HG03064 (cell line): Measurements from ENCODE around the gene PRPSAP2.
"Not testable (repeated sequence)": the region's sequence is repeated elsewhere in the genome, so short reads cannot be mapped to it uniquely, and the experiment has no call there.

Source experiments
- ATAC-seq: cut with Tn5 transposase; IDR thresholded peaks from one replicate; pipeline ENCODE4 v1.9.1; 2021; ENCODE audit warnings: low read depth; ENCODE audit not compliant: unreplicated experiment

PRPSAP2 gene

GRCh38 chr17:18888766-18889290 lies 30.9 kb downstream of the PRPSAP2 start:
- ATAC-seq: no peak

DNA sequence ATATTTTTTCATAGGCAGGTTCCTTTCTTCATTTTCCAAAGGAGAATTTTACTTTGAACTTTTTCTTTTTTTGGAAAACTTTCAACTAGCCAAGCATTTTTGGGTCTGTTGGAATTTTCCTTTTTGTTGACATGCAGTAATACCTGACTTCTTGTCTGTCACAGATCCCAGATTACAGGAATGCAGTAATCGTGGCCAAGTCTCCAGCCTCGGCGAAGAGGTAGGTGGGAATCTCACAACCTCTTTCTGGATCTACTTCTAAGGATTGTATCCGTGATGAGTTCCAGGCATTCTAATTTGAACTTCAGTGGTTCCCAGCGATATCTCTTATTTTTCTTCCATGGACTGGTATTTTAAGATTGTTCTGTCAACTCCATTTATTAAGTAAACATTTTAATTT lies 31.7 kb downstream of the PRPSAP2 start:
- ATAC-seq: no peak

DNA sequence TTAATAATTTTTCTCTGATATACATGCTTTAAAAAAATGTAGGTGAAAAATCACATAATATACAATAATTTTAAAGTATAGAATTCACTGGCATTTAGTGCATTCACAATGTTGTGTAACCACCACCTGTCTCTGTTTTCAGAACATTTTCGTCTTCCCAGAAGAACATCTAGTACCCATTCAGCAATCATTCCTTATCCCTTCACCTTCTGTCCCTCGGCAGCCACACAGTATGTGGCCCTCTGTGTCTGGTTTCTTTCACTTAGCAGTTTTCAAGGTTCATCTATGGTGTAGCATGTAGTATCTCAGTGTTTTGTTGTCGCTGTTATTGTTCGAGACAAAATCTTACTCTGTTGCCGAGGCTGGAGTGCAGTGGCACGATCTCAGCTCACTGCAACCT lies 33.6 kb downstream of the PRPSAP2 start:
- ATAC-seq: no peak

- ATAC-seq: no peak
Measured at GRCh38 chr17:18896146-18896545, 38.2 kb downstream of the PRPSAP2 start.

GRCh38 chr17:18896947-18897346 lies 39.0 kb downstream of the PRPSAP2 start:
- no peak for ATAC-seq

GRCh38 chr17:18904482-18904881 lies 46.6 kb downstream of the PRPSAP2 start:
- ATAC-seq: no peak

DNA sequence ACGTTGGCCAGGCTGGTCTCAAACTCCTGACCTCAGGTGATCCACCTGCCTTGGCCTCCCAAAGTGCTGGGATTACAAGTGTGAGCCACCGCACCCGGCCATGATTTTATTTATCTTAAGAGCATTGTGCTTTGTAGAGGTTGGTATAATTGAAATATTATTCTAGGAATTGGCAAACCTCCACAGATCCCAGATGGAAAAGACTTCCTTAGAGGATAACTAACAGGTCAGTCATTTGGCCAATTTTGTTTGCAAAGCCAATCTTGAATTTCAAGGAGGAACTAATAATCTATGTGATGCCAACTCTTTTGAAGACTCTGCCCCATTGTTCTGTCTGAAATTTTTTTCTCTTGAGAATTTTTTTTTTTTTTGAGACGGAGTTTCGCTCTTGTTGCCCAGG lies 47.3 kb downstream of the PRPSAP2 start:
- ATAC-seq: no peak

- ATAC-seq: no peak
Measured at GRCh38 chr17:18910326-18910725, 52.4 kb downstream of the PRPSAP2 start.

GRCh38 chr17:18910881-18911280 lies 53.0 kb downstream of the PRPSAP2 start:
- no peak for ATAC-seq

DNA sequence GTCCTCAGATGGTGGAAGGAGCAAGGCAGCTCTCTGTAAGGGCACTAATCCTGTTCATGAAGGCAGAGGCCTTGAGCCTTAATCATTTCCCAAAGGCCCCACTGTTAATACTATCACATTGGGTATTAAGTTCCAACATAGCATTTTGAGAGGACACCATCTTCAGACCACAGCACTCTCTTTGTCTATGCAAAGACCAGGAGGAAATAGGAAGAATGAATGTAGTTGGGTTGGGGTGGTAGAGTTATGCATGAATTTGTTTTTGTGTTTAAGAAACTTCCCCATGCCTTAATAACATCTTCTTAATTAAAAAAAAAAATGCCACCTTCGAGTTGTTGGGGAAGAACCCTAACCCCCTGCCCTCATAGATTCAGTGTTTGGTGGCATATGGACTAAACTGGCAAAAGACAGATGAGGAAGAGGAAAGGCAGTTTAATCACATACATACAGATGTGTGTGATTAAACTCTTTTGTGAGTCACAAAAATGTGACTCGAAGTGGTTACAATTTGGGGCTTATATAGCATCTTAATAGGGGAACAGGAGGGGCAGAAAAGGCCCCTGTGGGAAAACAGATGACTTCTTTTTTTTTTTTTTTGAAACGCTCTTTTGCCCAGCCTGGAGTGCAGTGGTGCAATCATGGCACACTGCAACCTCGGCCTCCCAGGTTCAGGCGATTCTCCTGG lies 59.0 kb downstream of the PRPSAP2 start:
- no peak for ATAC-seq

GRCh38 chr17:18917506-18918032 lies 59.6 kb downstream of the PRPSAP2 start:
- ATAC-seq: no peak

GRCh38 chr17:18919963-18920362 lies 62.0 kb downstream of the PRPSAP2 start:
- no peak for ATAC-seq

- ATAC-seq: no peak
Measured at GRCh38 chr17:18920911-18921441, 63.0 kb downstream of the PRPSAP2 start.

DNA sequence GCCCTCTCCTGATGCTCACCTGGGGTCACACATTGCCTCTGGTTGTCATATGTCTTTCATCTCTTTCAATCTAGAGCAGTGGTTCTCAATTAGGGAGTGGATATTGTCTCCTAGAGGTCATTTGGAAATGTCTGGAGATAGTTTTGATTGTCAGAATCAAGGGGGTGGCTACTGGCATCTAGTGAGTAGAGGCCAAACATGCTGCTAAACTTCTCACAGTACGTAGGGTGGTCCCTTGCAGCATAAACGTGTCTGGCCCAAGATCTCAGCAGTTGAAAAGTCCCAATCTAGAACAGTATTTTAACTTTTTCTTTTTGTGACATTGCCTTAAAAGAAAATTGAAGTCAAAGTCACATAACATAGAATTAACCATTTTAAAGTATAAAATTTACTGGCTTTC lies 63.6 kb downstream of the PRPSAP2 start:
- ATAC-seq: no peak

DNA sequence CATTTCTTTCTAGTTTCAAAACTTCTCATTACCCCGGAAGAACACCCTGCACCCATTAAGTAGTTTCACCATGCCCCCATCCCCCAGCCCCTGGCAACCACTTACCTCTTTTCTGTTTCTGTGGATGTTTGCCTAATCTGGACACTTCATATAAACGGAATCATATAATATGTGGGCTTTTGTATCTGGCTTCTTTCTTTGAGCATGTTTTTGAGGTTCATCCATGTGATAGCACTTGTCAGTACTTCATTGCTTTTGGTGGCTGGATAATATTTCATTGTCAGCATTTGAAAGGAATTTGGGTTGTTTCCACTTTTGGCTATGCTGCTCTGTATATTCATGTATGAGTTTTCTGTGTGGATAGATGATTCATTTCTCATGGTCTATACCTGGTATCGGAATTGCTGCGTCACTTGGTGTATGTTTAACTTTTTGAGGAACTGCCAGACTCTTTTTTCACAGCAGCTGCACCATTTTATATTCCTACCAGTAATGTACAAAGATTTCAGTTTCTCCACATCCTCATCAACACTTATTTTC lies 64.1 kb downstream of the PRPSAP2 start:
- no peak for ATAC-seq

GRCh38 chr17:18922596-18922995 lies 64.7 kb downstream of the PRPSAP2 start:
- ATAC-seq: not testable (repeated sequence)

GRCh38 chr17:18925187-18925586 lies 67.3 kb downstream of the PRPSAP2 start:
- ATAC-seq: no peak

GRCh38 chr17:18928628-18929125 lies 70.7 kb downstream of the PRPSAP2 start:
- ATAC-seq: no peak

DNA sequence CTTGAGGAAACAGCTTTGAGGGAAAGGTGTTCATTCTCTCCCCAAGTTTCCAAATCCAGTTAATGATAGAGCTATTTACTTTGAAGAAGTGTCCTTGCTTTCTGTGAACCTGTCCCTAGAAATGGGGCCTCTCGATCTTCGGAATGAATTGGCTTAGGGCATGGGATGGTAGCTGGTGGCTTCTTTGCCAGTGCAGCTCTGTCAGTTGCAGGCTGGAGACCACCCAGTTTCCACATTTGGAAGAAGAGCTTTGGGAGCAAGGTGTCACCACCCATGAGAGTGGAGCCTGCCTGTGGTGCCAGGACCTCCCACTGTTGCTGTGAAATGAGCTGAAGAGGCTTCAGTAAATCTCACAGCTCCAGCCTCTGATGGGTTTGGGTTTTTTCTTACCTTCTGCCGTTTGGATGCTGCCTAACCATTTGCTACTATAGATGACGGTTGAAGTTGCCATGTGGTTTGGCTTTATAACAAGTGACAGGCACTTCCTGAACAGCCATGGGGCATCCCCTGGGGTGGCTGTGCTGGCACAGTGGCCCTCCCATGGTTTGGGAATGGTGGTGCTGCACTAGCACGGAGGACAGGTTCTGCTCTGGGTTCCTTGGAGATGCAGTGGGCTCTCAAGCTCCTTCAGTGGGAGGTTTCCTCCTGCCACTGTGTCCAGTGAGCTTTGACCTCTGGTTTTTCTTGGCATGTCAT lies 74.6 kb downstream of the PRPSAP2 start:
- no peak for ATAC-seq

- ATAC-seq: no peak
Measured at GRCh38 chr17:18933102-18934058, 75.4 kb downstream of the PRPSAP2 start.
